ENCODE data around the gene CRACR2B. TPM values are rescaled to one million over a fixed set of nuclear protein-coding genes. Genes with fewer than 3 reads are reported as not detected.
A peak's percentile ranks its signal among the peaks of the same experiment; 100 is the strongest.

CRACR2B gene
- total RNA-seq, 3 donors from 2014 or later (not counting 1 experiment from before 2014, with no cell fraction given), result 3.4 to 10.1 (median 3.8) TPM

DNA sequence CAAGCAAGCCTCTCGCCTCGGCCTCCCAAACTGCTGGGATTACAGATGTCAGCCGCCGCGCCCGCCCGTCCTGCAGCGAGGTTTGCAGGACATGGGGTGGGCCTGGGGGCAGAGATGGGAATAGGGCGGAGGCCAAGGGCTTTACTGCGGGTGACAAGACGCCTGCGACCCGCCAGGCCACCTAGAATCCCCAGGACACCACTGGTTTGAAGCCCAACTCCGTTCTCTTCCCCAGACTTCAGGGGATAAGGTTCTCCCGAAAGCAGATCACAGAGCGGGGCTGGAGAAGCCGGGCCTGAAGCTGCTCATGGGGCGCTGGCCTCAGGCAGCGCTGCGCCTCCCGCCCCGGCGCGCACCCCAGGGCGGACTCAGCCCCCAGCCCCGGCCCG is 14.3 kb downstream of the CRACR2B start:
- H3K36me3 ChIP-seq (ENCODE audit: control insufficient read depth, insufficient read depth, low read length), result peaks cover 23% of the 10 kb centered on the region
- no peak for DNase-seq
- peak; percentile 23 to 35 (median 33) for ATAC-seq
- Mint-ChIP-seq H3K36me3 (no peaks in the 10 kb centered on the region), H3K4me1 (peaks cover 7 to 44% of the 10 kb centered on the region in 2 donors), H3K27ac (peak overlapping the region in 1 of 2 donors; percentile 75), H3K9me3 (no peaks in the 10 kb centered on the region), H3K27me3 (ENCODE audit: low read depth in 2 of 2) (no peaks in the 10 kb centered on the region), H3K4me3 (peak overlapping the region; percentile 86)
- 1% methylated on average over 27 of the region's 27 CpGs for WGBS (ENCODE audit: insufficient coverage)
- peak overlapping the region; percentile 58 for H3K27ac ChIP-seq (ENCODE audit: low read length)
- peak overlapping the region; percentile 70 for H3K4me3 ChIP-seq (ENCODE audit: low read length)
- intact Hi-C loops (cut with micrococcal nuclease), result loop anchor here (10.0 kb wide), 1 partner anchor 73 kb away; the partner anchor contains the start of gene CHID1
- H3K4me1 ChIP-seq (ENCODE audit: control insufficient read depth, insufficient read depth, low read length), result peaks cover 71% of the 10 kb centered on the region
- no peaks in the 10 kb centered on the region for H3K27me3 ChIP-seq (ENCODE audit: control insufficient read depth, insufficient read depth, low read length)
- TF ChIP-seq, protein P1, sequence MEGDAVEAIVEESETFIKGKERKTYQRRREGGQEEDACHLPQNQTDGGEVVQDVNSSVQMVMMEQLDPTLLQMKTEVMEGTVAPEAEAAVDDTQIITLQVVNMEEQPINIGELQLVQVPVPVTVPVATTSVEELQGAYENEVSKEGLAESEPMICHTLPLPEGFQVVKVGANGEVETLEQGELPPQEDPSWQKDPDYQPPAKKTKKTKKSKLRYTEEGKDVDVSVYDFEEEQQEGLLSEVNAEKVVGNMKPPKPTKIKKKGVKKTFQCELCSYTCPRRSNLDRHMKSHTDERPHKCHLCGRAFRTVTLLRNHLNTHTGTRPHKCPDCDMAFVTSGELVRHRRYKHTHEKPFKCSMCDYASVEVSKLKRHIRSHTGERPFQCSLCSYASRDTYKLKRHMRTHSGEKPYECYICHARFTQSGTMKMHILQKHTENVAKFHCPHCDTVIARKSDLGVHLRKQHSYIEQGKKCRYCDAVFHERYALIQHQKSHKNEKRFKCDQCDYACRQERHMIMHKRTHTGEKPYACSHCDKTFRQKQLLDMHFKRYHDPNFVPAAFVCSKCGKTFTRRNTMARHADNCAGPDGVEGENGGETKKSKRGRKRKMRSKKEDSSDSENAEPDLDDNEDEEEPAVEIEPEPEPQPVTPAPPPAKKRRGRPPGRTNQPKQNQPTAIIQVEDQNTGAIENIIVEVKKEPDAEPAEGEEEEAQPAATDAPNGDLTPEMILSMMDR (IDR thresholded peaks at IDR 0.05), result no peak
- H3K9me3 ChIP-seq (ENCODE audit: control insufficient read depth, insufficient read depth, low read length), result no peaks in the 10 kb centered on the region

DNA sequence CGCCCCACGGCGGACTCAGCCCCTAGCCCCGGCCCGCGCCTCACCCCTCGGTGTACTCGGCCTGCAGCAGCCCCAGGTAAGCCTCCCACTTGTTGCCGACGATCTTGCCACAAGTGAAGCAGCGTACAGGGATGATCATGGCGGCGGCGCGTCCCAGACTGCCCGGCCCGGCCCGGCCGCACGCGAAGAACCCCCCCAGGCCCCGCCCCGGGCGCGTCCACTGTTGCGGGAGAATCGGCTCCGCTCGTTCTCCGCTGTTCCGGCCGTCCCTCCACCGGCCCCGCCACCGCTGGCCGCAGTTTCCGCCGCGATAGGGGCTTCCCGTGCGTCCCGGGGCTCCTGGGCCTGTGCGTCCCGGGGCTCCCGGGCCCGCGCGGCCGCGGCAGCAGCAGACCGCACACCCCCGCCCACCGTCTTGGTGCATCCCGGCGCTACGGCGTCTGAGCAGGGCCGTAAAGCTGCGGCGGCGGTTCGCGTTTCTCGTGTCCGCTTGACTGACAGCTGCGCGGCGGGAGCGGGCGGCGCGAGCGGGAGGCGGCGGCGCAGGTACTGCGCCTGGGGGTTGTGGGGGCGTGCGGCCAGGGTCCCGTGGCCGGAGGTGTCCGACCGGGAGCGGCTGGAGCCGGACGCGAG is 14.8 kb downstream of the CRACR2B start, which contains the start of the genes POLR2L and TSPAN4:
TSS of gene POLR2L (minus strand) at position 160 of the 633 bp plus-strand sequence. CDS start at position 139, 21 bp downstream.
TSS of gene TSPAN4 (plus strand) at position 483 of the 633 bp plus-strand sequence. CDS start 7,453 bp downstream, outside the sequence.
- H3K36me3 ChIP-seq (ENCODE audit: control insufficient read depth, insufficient read depth, low read length), result peaks cover 23% of the 10 kb centered on the region
- ATAC-seq (peak; percentile 83 to 89 (median 83)), DNase-seq (peak; percentile 88 to 94)
- peaks cover 4 to 39% of the 10 kb centered on the region in 2 donors for H3K4me1 Mint-ChIP-seq
- H3K4me3 ChIP-seq (ENCODE audit: low read length), result peak within 1 kb of the TSS; percentile 70
- intact Hi-C loops (cut with micrococcal nuclease), result loop anchor here (10.0 kb wide), 1 partner anchor 72 kb away; the partner anchor contains the start of gene CHID1
- WGBS (ENCODE audit: insufficient coverage), result under 1% methylated on average over 87 of the region's 87 CpGs
- no peaks in the 10 kb centered on the region for H3K27me3 ChIP-seq (ENCODE audit: control insufficient read depth, insufficient read depth, low read length)
- no peaks in the 10 kb centered on the region for H3K9me3 ChIP-seq (ENCODE audit: control insufficient read depth, insufficient read depth, low read length)
- no peaks in the 10 kb centered on the region for H3K36me3 Mint-ChIP-seq
- peaks cover 66% of the 10 kb centered on the region for H3K4me1 ChIP-seq (ENCODE audit: control insufficient read depth, insufficient read depth, low read length)
- TF ChIP-seq, protein P1 (IDR thresholded peaks at IDR 0.05), result no peak
- H3K4me3 Mint-ChIP-seq, result peak within 1 kb of the TSS; percentile 86
- no peaks in the 10 kb centered on the region for H3K27me3 Mint-ChIP-seq (ENCODE audit: low read depth in 2 of 2)
- H3K9me3 Mint-ChIP-seq, result no peaks in the 10 kb centered on the region
- H3K27ac Mint-ChIP-seq, result peak within 1 kb of the TSS in 1 of 2 donors; percentile 75
- H3K27ac ChIP-seq (ENCODE audit: low read length), result peak within 1 kb of the TSS; percentile 58

DNA sequence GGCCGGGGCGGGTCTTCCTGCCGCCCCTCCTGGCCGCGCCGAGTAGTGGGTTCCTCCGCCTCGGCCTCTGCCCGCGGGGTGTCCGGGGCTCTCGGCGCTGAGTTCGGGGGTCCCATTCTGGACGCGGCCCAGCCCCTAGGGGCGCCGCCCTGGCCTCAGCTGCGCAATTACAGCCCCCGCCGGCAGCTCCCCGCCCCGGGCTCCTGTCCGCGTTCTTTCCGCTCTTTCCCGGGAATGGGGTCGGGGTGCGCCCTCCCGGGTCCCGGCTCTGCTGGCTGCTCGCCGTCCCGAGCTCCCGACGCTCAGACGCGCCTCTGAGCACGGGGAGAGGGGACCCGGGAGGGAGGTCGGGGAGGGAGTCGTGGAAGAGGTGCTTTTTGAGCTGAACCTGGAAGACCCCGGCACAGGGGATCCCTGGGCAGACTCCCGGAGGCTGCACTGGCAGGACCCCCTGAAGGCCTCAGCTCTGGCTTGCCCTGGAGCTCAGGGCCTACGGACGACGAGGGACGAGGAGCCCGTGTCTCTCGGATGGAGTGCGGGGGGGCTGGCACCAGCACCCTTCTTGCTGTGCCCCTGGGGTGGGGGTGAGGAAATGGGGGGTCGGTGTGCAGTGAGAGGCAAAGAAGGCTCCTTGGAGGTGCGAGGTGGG is 15.5 kb downstream of the CRACR2B start:
- no peak for ATAC-seq
- peak overlapping the region in 1 of 2 donors; percentile 72 for H3K27ac Mint-ChIP-seq
- H3K36me3 Mint-ChIP-seq, result no peaks in the 10 kb centered on the region
- WGBS (ENCODE audit: insufficient coverage), result under 1% methylated on average over 53 of the region's 53 CpGs
- intact Hi-C loops (cut with micrococcal nuclease), result loop anchor here (10.0 kb wide), 1 partner anchor 72 kb away; the partner anchor contains the start of gene CHID1
- peak in 1 of 2 donors; percentile 38 for DNase-seq
- peaks cover 0 to 33% of the 10 kb centered on the region in 2 donors for H3K4me1 Mint-ChIP-seq
- Histone ChIP-seq H3K27me3 (ENCODE audit: control insufficient read depth, insufficient read depth, low read length) (peaks cover under 1% of the 10 kb centered on the region), H3K36me3 (ENCODE audit: control insufficient read depth, insufficient read depth, low read length) (peaks cover 23% of the 10 kb centered on the region), H3K4me3 (ENCODE audit: low read length) (peak overlapping the region; percentile 56), H3K9me3 (ENCODE audit: control insufficient read depth, insufficient read depth, low read length) (no peaks in the 10 kb centered on the region), H3K27ac (ENCODE audit: low read length) (no peak overlapping the region), H3K4me1 (ENCODE audit: control insufficient read depth, insufficient read depth, low read length) (peaks cover 64% of the 10 kb centered on the region)
- H3K27me3 Mint-ChIP-seq (ENCODE audit: low read depth in 2 of 2), result no peaks in the 10 kb centered on the region
- TF ChIP-seq, protein P1 (IDR thresholded peaks at IDR 0.05), result no peak
- H3K9me3 Mint-ChIP-seq, result no peaks in the 10 kb centered on the region
- H3K4me3 Mint-ChIP-seq, result peak overlapping the region; percentile 81
